IMR-90 (cell line): ENCODE measurements around the gene NUP153. TPM values are rescaled to one million over a fixed set of nuclear protein-coding genes. Genes with fewer than 3 reads are reported as not detected.
"Not testable (repeated sequence)": the region's sequence is repeated elsewhere in the genome, so short reads cannot be mapped to it uniquely, and the experiment has no call there.

Experiments
- ATAC-seq: fragments of 200-7000 bp; cut with Tn5 transposase; 2 replicates; pipeline ENCODE4 v1.9.1; 2020; ENCODE audit warnings: low read depth, mild to moderate bottlenecking, moderate library complexity
- BruUV-seq: library from RNA; stranded (reverse); fragments of 400-500 nt; replicated peaks from 2 replicates; lab custom pipeline; 2021; lab: Mats Ljungman, UMichigan
- CTCF ChIA-PET: fragments of 300-600 bp; formaldehyde crosslinking; extraction: SDS; loops from one replicate; lab custom pipeline; 2021; ENCODE audit warnings: antibody characterized with exemption; lab: Yijun Ruan, JAX
- POLR2A ChIA-PET: fragments of 300-600 bp; sonication (Branson Sonifier 250); formaldehyde crosslinking; loops from one replicate; lab custom pipeline; 2022; ENCODE audit warnings: antibody characterized with exemption; ENCODE audit not compliant: unreplicated experiment; lab: Charles Lee
- DNase-seq: peaks from one replicate; pipeline ENCODE4 v3.0.0; 2013
- H2AFZ ChIP-seq: replicated peaks from 2 replicates; pipeline ENCODE3; 2013; ENCODE audit warnings: low read length, mild to moderate bottlenecking; ENCODE audit not compliant: poor library complexity
- H2AK5ac ChIP-seq: 2 replicates; pipeline ENCODE4 v1.6.1; 2013; ENCODE audit warnings: low read depth, low read length, inconsistent platforms
- H2AK9ac ChIP-seq: replicated peaks from 2 replicates; pipeline ENCODE3; 2013; ENCODE audit warnings: mild to moderate bottlenecking, low read depth, low read length, moderate library complexity; ENCODE audit not compliant: poor library complexity
- H2BK120ac ChIP-seq: 2 replicates; pipeline ENCODE4 v1.6.1; 2013; ENCODE audit warnings: low read depth, low read length, inconsistent platforms
- H2BK15ac ChIP-seq: 3 replicates; pipeline ENCODE4 v1.6.1; 2013; ENCODE audit warnings: low read depth, low read length, inconsistent platforms
- H2BK20ac ChIP-seq: 2 replicates; pipeline ENCODE4 v1.6.1; 2013; ENCODE audit warnings: low read depth, mild to moderate bottlenecking, inconsistent platforms, low read length, moderate library complexity
- H2BK5ac ChIP-seq: 2 replicates; pipeline ENCODE4 v1.6.1; 2013; ENCODE audit warnings: mild to moderate bottlenecking, low read depth, low read length, inconsistent platforms; ENCODE audit not compliant: poor library complexity, severe bottlenecking
- H3K14ac ChIP-seq: replicated peaks from 2 replicates; pipeline ENCODE4 v1.6.1; 2013; ENCODE audit warnings: low read depth, low read length, inconsistent platforms
- H3K18ac ChIP-seq: 2 replicates; pipeline ENCODE4 v1.6.1; 2013; ENCODE audit warnings: low read depth, low read length, control low read depth
- H3K23ac ChIP-seq: 2 replicates; pipeline ENCODE4 v1.6.1; 2013; ENCODE audit warnings: low read depth, low read length, inconsistent platforms
- H3K27ac ChIP-seq: 2 replicates; pipeline ENCODE4 v1.5.1; 2013; ENCODE audit warnings: mild to moderate bottlenecking, control low read depth, low read length; ENCODE audit not compliant: insufficient read depth
- H3K27me3 ChIP-seq: 2 replicates; pipeline ENCODE4 v1.6.1; 2013; ENCODE audit warnings: low read length; ENCODE audit not compliant: control insufficient read depth, insufficient read depth
- H3K36me3 ChIP-seq: 2 replicates; pipeline ENCODE4 v1.6.1; 2013; ENCODE audit warnings: low read length, mixed read lengths; ENCODE audit not compliant: control insufficient read depth, insufficient read depth
- H3K4ac ChIP-seq: 2 replicates; pipeline ENCODE4 v1.6.1; 2013; ENCODE audit warnings: low read depth, low read length, inconsistent platforms
- H3K4me1 ChIP-seq: 2 replicates; pipeline ENCODE4 v1.6.1; 2013; ENCODE audit warnings: low read length, mixed read lengths; ENCODE audit not compliant: control insufficient read depth, insufficient read depth
- H3K4me2 ChIP-seq: 2 replicates; pipeline ENCODE4 v1.6.1; 2013; ENCODE audit warnings: low read depth, mild to moderate bottlenecking, control low read depth, low read length, moderate library complexity
- H3K4me3 ChIP-seq: 2 replicates; pipeline ENCODE4 v1.5.1; 2013; ENCODE audit warnings: low read depth, mild to moderate bottlenecking, control low read depth, low read length, moderate library complexity; ENCODE audit not compliant: insufficient read depth
- H3K56ac ChIP-seq: 2 replicates; pipeline ENCODE4 v1.6.1; 2013; ENCODE audit warnings: low read length, inconsistent platforms; ENCODE audit not compliant: insufficient read depth; ENCODE audit errors: extremely low read depth
- H3K79me1 ChIP-seq, 2 experiments: 2 replicates each; pipeline ENCODE4 v1.6.1; 2013; ENCODE audit warnings: low read length in 2 of 2, inconsistent platforms in 1 of 2, low read depth in 1 of 2
- H3K9ac ChIP-seq: 2 replicates; pipeline ENCODE4 v1.6.1; 2013; ENCODE audit warnings: low read depth, low read length, control low read depth
- H3K9me1 ChIP-seq: 2 replicates; pipeline ENCODE4 v1.6.1; 2013; ENCODE audit warnings: low read length, inconsistent platforms; ENCODE audit not compliant: insufficient read depth
- H3K9me3 ChIP-seq: 2 replicates; pipeline ENCODE4 v1.6.1; 2013; ENCODE audit warnings: low read length; ENCODE audit not compliant: control insufficient read depth, insufficient read depth
- H4K20me1 ChIP-seq: 2 replicates; pipeline ENCODE4 v1.6.1; 2013; ENCODE audit warnings: low read length, inconsistent platforms; ENCODE audit not compliant: insufficient read depth
- H4K5ac ChIP-seq: 2 replicates; pipeline ENCODE4 v1.6.1; 2013; ENCODE audit warnings: mild to moderate bottlenecking, low read depth, low read length, control low read depth
- H4K8ac ChIP-seq, 2 experiments: 2 replicates each; pipeline ENCODE4 v1.6.1; 2013; ENCODE audit warnings: low read depth in 2 of 2, low read length in 2 of 2, control low read depth in 1 of 2, inconsistent platforms in 1 of 2
- H4K91ac ChIP-seq: 2 replicates; pipeline ENCODE4 v1.6.1; 2013; ENCODE audit warnings: low read depth, low read length, inconsistent platforms; ENCODE audit not compliant: insufficient read depth
- WGBS, 2 experiments: methylation state at CpG; one replicate each; pipeline versions ENCODE4 v1.1.5 to v1.1.7; 2013; ENCODE audit warnings: missing lambda C conversion rate in 2 of 2; ENCODE audit not compliant: insufficient read length in 1 of 2; ENCODE audit errors: extremely low coverage in 2 of 2; 5-methylcytosine and 5-hydroxymethylcytosine counted together
- dilution Hi-C: fragments of 300-500 bp; cut with HindIII; formaldehyde crosslinking; loops from one replicate; pipeline ENCODE4 v1.14.3; 2018; ENCODE audit warnings: low sequenced_read_pairs; ENCODE audit not compliant: unreplicated experiment
- in situ Hi-C: fragments of 300-500 bp; cut with MboI; formaldehyde crosslinking; loops from 3 replicates; pipeline ENCODE4 v1.14.3; 2019; ENCODE audit warnings: low sequenced_read_pairs, inconsistent platforms, mixed read lengths
- intact Hi-C: fragments of 100-400 bp; cut with micrococcal nuclease; formaldehyde crosslinking; loops from 2 replicates; pipeline ENCODE4 v1.10.0; 2022
- polyA plus RNA-seq, 3 experiments: library from polyadenylated mRNA; depleted of rRNA; stranded (reverse); fragments of >200 nt; gene quantifications; 2 replicates each; pipeline ENCODE4 v1.2.3, GENCODE V29; 2012; ENCODE audit warnings: low replicate concordance in 1 of 3
- total RNA-seq: library from RNA; depleted of rRNA; stranded (reverse); fragments of >200 nt; gene quantifications from 2 replicates; pipeline ENCODE4 v1.2.3, GENCODE V29; 2012

The NUP153 gene
- total and polyA plus RNA-seq, 2 of the 4 experiments (the other 2 are of a cell fraction): 17.2 to 39.4 TPM

- H3K4me2 ChIP-seq, H3K18ac ChIP-seq, CTCF ChIA-PET, H3K56ac ChIP-seq, H4K20me1 ChIP-seq, H3K27me3 ChIP-seq, H2BK5ac ChIP-seq, H3K14ac ChIP-seq, H4K5ac ChIP-seq, in situ Hi-C loops, H3K27ac ChIP-seq, POLR2A ChIA-PET, DNase-seq, H2AFZ ChIP-seq, H3K4me1 ChIP-seq, H3K9me1 ChIP-seq, ATAC-seq, H3K9ac ChIP-seq, H4K8ac ChIP-seq, intact Hi-C loops, H3K4ac ChIP-seq, H4K91ac ChIP-seq, H2AK5ac ChIP-seq, H2AK9ac ChIP-seq, H3K9me3 ChIP-seq, H3K23ac ChIP-seq, BruUV-seq, H2BK15ac ChIP-seq, H3K79me1 ChIP-seq, H3K4me3 ChIP-seq, dilution Hi-C loops, H3K36me3 ChIP-seq, H2BK120ac ChIP-seq, H2BK20ac ChIP-seq: not testable (repeated sequence)
- WGBS, 2 experiments: 93% methylated on average over 20 of the region's 35 CpGs; no CpG with 5 or more reads in 1 of the 2 experiments
Observed at GRCh38 chr6:17745324-17745723, 38.6 kb upstream of the NUP153 start.

GRCh38 chr6:17744757-17745308 is 38.1 kb upstream of the NUP153 start:
- dilution Hi-C loops, H3K79me1 ChIP-seq, H3K23ac ChIP-seq, H3K9ac ChIP-seq, H4K8ac ChIP-seq, H4K20me1 ChIP-seq, H2AK9ac ChIP-seq, H4K91ac ChIP-seq, ATAC-seq, H2AK5ac ChIP-seq, BruUV-seq, H4K5ac ChIP-seq, H3K18ac ChIP-seq, H2BK5ac ChIP-seq, H2BK20ac ChIP-seq, H3K4ac ChIP-seq, H3K4me2 ChIP-seq, intact Hi-C loops, H3K56ac ChIP-seq, H3K27ac ChIP-seq, DNase-seq, H3K9me3 ChIP-seq, H3K4me3 ChIP-seq, H2BK120ac ChIP-seq, POLR2A ChIA-PET, H3K27me3 ChIP-seq, in situ Hi-C loops, H3K36me3 ChIP-seq, H3K4me1 ChIP-seq, CTCF ChIA-PET, H2BK15ac ChIP-seq, H2AFZ ChIP-seq, H3K14ac ChIP-seq, H3K9me1 ChIP-seq: not testable (repeated sequence)
- 96% methylated on average over 8 of the region's 13 CpGs; no CpG with 5 or more reads in 1 of the 2 experiments for WGBS, 2 experiments
